ENCODE measurements around the gene GRIN2A.

GRCh38 chr16:9739301-9739700, 442.9 kb downstream of the GRIN2A start:
- TF ChIP-seq CTCF (optimal IDR thresholded peaks at IDR 0.05 in 1 of 3, IDR thresholded peaks at IDR 0.05 in 1 of 3, conservative IDR thresholded peaks at IDR 0.05 in 1 of 3; ENCODE audit: extremely low read depth in 1 of 3, insufficient read depth in 2 of 3, low read length in 3 of 3) = no peak
- no peak for TF ChIP-seq EZH2 (IDR thresholded peaks at IDR 0.05; ENCODE audit: low read length)

All from keratinocyte (primary cell).